OCI-LY3 (cell line): ENCODE results near the gene SFXN5.
A peak's percentile ranks its signal among the peaks of the same experiment; 100 is the strongest.

Experiments
- H2AFZ ChIP-seq: fragments of 200-600, 300-600 bp; shearing (Covaris generic); 2 replicates; pipeline ENCODE4 v1.6.0; 2014; ENCODE audit warnings: antibody characterized with exemption, low read depth, low read length
- H3K27ac ChIP-seq: fragments of 200-600, 300-600 bp; sonication (generic); 2 replicates; pipeline ENCODE4 v1.5.1; 2014; ENCODE audit warnings: mild to moderate bottlenecking, low read length, moderate library complexity, mixed read lengths
- H3K27me3 ChIP-seq: fragments of 200-600, 300-600 bp; sonication (generic); 2 replicates; pipeline ENCODE4 v1.6.1; 2014; ENCODE audit warnings: low read depth, low read length, mixed read lengths
- H3K36me3 ChIP-seq: fragments of 200-600, 300-600 bp; sonication (generic); replicated peaks from 2 replicates; pipeline ENCODE3; 2014; ENCODE audit warnings: low read depth, low read length, mixed read lengths
- H3K4me1 ChIP-seq: fragments of 300-600, 200-600 bp; sonication (generic); 2 replicates; pipeline ENCODE4 v1.6.1; 2014; ENCODE audit warnings: low read length, mixed read lengths
- H3K4me2 ChIP-seq: fragments of 200-600, 300-600 bp; sonication (generic); 2 replicates; pipeline ENCODE4 v1.6.1; 2014; ENCODE audit warnings: low read length, mixed read lengths
- H3K4me3 ChIP-seq: fragments of 300-600, 200-600 bp; sonication (generic); 2 replicates; pipeline ENCODE4 v1.5.1; 2014; ENCODE audit warnings: antibody characterized with exemption, mild to moderate bottlenecking, low read length, moderate library complexity
- H3K79me2 ChIP-seq: fragments of 300-600, 200-600 bp; shearing (Covaris generic); 2 replicates; pipeline ENCODE4 v1.6.1; 2014; ENCODE audit warnings: mild to moderate bottlenecking, low read length, mixed read lengths
- H3K9ac ChIP-seq: fragments of 300-600, 200-600 bp; shearing (Covaris generic); 2 replicates; pipeline ENCODE4 v1.6.0; 2014; ENCODE audit warnings: mild to moderate bottlenecking, low read length, moderate library complexity
- H3K9me3 ChIP-seq: fragments of 200-600, 300-600 bp; shearing (Covaris generic); 2 replicates; pipeline ENCODE4 v1.6.1; 2014; ENCODE audit warnings: low read length, mixed read lengths; ENCODE audit not compliant: insufficient read depth
- H4K20me1 ChIP-seq: fragments of 200-600, 300-600 bp; sonication (generic); 2 replicates; pipeline ENCODE4 v1.6.1; 2016; ENCODE audit warnings: low read length, mixed read lengths; ENCODE audit not compliant: insufficient read depth
- EZH2phosphoT487 ChIP-seq: fragments of 200-600 bp; shearing (Covaris generic); IDR thresholded peaks from 2 replicates; pipeline ENCODE4 v1.6.1; 2018; ENCODE audit warnings: antibody characterized with exemption, mixed run types, low read depth
- TF ChIP-seq, protein P1 (sequence below): fragments of 200-600, 300-600 bp; sonication (generic); IDR thresholded peaks from 2 replicates; pipeline ENCODE4 v1.5.1; 2014; ENCODE audit warnings: antibody characterized with exemption, low read length, low read depth

SFXN5 gene

DNA sequence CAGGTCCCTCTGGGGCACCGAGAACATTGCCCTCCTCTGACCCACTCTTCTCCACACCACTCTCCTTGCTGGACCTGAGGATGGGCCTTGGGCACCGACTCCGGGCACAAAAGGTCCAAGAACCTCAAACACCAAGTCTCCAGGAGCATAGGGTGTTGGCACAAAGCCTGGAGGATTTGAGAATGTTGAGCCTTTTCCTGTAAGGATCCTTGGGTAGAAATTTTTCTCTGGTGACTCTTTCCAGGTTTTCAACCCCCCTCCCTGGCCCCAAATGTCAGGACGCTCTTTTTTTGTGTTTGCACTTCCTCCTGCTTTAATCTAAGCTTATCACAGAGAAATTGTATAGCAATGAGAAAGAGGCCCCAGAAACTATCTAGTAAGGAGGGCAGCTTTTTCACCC, 175.1 kb downstream of the SFXN5 start:
- Histone ChIP-seq H3K4me2 (no peak overlapping the region), H2AFZ (no peak overlapping the region), H3K4me1 (peaks cover 31% of the 10 kb centered on the region), H3K9ac (no peak overlapping the region), H3K27me3 (no peaks in the 10 kb centered on the region), H4K20me1 (no peaks in the 10 kb centered on the region), H3K36me3 (peaks cover 4% of the 10 kb centered on the region), H3K27ac (no peak overlapping the region), H3K79me2 (no peaks in the 10 kb centered on the region), H3K4me3 (no peak overlapping the region), H3K9me3 (no peaks in the 10 kb centered on the region)
- no peak for TF ChIP-seq EZH2phosphoT487
- TF ChIP-seq, protein P1, sequence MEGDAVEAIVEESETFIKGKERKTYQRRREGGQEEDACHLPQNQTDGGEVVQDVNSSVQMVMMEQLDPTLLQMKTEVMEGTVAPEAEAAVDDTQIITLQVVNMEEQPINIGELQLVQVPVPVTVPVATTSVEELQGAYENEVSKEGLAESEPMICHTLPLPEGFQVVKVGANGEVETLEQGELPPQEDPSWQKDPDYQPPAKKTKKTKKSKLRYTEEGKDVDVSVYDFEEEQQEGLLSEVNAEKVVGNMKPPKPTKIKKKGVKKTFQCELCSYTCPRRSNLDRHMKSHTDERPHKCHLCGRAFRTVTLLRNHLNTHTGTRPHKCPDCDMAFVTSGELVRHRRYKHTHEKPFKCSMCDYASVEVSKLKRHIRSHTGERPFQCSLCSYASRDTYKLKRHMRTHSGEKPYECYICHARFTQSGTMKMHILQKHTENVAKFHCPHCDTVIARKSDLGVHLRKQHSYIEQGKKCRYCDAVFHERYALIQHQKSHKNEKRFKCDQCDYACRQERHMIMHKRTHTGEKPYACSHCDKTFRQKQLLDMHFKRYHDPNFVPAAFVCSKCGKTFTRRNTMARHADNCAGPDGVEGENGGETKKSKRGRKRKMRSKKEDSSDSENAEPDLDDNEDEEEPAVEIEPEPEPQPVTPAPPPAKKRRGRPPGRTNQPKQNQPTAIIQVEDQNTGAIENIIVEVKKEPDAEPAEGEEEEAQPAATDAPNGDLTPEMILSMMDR, result no peak

DNA sequence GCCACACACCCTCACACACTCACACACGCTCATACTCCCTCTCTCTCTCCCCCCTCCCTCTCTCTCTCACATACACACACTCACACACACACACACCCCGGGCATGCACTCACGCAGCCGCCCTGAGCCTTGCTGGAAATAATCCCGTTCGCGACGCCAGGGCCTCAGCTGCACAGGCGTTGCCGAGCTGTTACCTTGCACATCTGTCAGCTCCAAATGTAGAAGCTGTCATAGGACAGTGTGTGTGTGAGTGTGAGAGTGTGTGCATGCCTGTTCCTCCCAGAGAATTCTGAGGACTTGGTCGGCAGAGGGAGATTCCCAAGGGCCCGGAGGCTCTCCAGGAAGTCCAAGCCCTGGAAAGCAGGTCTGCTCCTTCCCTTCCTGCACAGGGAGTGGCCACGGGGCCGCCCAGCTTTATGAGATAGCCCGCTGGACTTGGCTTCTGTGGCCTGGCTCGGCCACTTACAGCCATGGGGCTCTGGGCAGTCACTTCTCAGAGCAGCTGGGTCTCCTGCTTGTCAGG, 175.7 kb downstream of the SFXN5 start:
- no peaks in the 10 kb centered on the region for H3K27me3 ChIP-seq
- H3K27ac ChIP-seq, result no peak overlapping the region
- peaks cover 4% of the 10 kb centered on the region for H3K36me3 ChIP-seq
- no peak overlapping the region for H3K4me3 ChIP-seq
- H3K9ac ChIP-seq, result no peak overlapping the region
- no peaks in the 10 kb centered on the region for H3K9me3 ChIP-seq
- peaks cover 31% of the 10 kb centered on the region for H3K4me1 ChIP-seq
- H2AFZ ChIP-seq, result no peak overlapping the region
- no peaks in the 10 kb centered on the region for H3K79me2 ChIP-seq
- H3K4me2 ChIP-seq, result peak overlapping the region; percentile 10; the same call in 1 of the 2 replicates
- no peaks in the 10 kb centered on the region for H4K20me1 ChIP-seq
- no peak for TF ChIP-seq EZH2phosphoT487
- TF ChIP-seq, protein P1, result no peak

DNA sequence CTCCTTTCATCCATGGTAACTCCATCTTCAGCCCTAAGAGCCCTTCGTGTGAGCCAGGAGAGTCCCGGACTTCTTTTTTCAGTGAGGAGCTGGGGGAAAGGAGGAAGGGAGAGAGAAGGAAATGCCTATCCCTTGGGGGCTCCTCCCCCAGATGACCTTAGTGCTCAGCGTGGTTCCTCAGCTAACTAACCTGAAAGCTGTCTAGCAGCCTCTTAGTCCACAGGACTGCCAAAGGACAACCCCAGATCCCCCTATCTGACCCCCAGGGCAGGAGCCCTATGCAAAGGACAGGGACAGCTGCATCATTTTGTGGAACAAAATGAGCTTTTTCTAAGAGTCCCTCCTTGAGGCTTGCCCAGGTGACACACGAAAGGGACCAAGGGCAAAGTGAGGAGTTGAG, 176.4 kb downstream of the SFXN5 start:
- H3K4me1 ChIP-seq, result peaks cover 31% of the 10 kb centered on the region
- H3K4me3 ChIP-seq, result no peak overlapping the region
- H2AFZ ChIP-seq, result peak overlapping the region; percentile 38; the same call in 1 of the 2 replicates
- TF ChIP-seq, protein P1, result no peak
- no peak for TF ChIP-seq EZH2phosphoT487
- no peaks in the 10 kb centered on the region for H3K9me3 ChIP-seq
- no peak overlapping the region for H3K27ac ChIP-seq
- H3K4me2 ChIP-seq, result peak overlapping the region; percentile 10
- H4K20me1 ChIP-seq, result no peaks in the 10 kb centered on the region
- no peak overlapping the region; the same call in 1 of the 2 replicates for H3K9ac ChIP-seq
- peaks cover 4% of the 10 kb centered on the region for H3K36me3 ChIP-seq
- no peaks in the 10 kb centered on the region for H3K79me2 ChIP-seq
- no peaks in the 10 kb centered on the region for H3K27me3 ChIP-seq

DNA sequence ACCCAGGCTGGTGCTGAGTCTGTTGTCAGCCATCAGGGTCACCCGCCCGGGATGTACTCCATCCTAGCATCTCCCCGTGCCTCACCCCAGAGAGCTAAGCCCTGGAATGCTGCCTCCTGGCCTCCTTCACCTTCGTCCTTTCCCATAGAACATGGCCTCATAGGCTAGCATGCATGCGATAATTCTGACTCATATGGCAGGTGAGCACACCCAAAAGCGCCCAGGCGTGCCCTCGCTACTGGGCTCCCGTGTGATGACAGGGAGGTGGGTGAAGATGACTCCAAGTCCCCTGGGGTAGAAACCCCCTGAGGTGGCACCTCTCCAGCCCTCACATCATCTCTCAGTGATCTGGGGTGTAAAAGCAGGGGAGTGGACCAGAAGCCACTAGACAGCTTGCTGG, 177.0 kb downstream of the SFXN5 start:
- Histone ChIP-seq H2AFZ (no peak overlapping the region), H3K36me3 (peaks cover 8% of the 10 kb centered on the region), H3K4me2 (peak overlapping the region; percentile 10; the same call in 1 of the 2 replicates), H3K4me3 (no peak overlapping the region), H3K9ac (no peak overlapping the region), H3K27me3 (no peaks in the 10 kb centered on the region), H3K27ac (0 out of 2 replicates have a peak overlapping the region, but pooled peaks have one; percentile 0), H4K20me1 (no peaks in the 10 kb centered on the region), H3K4me1 (peaks cover 31% of the 10 kb centered on the region), H3K79me2 (no peaks in the 10 kb centered on the region), H3K9me3 (no peaks in the 10 kb centered on the region)
- TF ChIP-seq, protein P1, result no peak
- TF ChIP-seq EZH2phosphoT487, result no peak
